Activated naive CD4-positive, alpha-beta T cell treated with anti-CD3 and anti-CD28 coated beads for 36 hours (primary cell): ENCODE data around the gene TRIM17. TPM values are rescaled to one million over a fixed set of nuclear protein-coding genes. Genes with fewer than 3 reads are reported as not detected.

Source experiments
- microRNA-seq: library from miRNA; unstranded; fragments of <30 nt; microRNA quantifications from one replicate; pipeline ENCODE4 v1.2.0, GENCODE V29; 2022; ENCODE audit warnings: borderline microRNAs expressed, borderline replicate concordance
- total RNA-seq, 2 experiments: library from RNA; stranded (reverse); gene quantifications; one replicate each; pipeline ENCODE4 v1.2.3, GENCODE V29; 2021

TRIM17 gene
- total RNA-seq, 2 experiments from 2014 or later = 1.0 to 1.2 TPM

Small RNA genes lying within 50 kb of the gene (microRNA-seq; reads per million reads assigned to microRNA genes)
- not detected for gene MIR4666A
- gene MIR6742 = not detected

Other genes with a start within 250 kb of the TRIM17 start
- 10 to 100 TPM; 11.5 to 13.5 TPM for gene OBSCN, start 208.8 kb downstream of the TRIM17 start, total RNA-seq
- gene TRIM11, start 10.0 kb downstream of the TRIM17 start, total RNA-seq = 10 to 100 TPM; 26.0 to 27.5 TPM
- gene RNF187, start 70.5 kb upstream of the TRIM17 start, total RNA-seq = 100 to 1,000 TPM; 112 to 116 TPM